G401 (cell line): ENCODE measurements around the gene RABEP2. TPM values are rescaled to one million over a fixed set of nuclear protein-coding genes. Genes with fewer than 3 reads are reported as not detected.
A peak's percentile ranks its signal among the peaks of the same experiment; 100 is the strongest.
"Not testable (repeated sequence)": the region's sequence is repeated elsewhere in the genome, so short reads cannot be mapped to it uniquely, and the experiment has no call there.

Source experiments
- DNase-seq: peaks from one replicate; pipeline ENCODE4 v3.0.0-alpha.2; 2015; ENCODE audit warnings: low spot score
- in situ Hi-C: cut with HindIII; loops from 2 replicates; pipeline ENCODE4 v1.10.0; 2016; ENCODE audit warnings: low sequenced_read_pairs, mixed read lengths
- total RNA-seq: library from RNA; depleted of rRNA; stranded (reverse); fragments of >200 nt; shearing (Covaris generic); gene quantifications from 2 replicates; pipeline ENCODE4 v1.2.3, GENCODE V29; 2014

RABEP2 gene
- total RNA-seq, 1 experiment from 2014 or later = 34.6 TPM

DNA sequence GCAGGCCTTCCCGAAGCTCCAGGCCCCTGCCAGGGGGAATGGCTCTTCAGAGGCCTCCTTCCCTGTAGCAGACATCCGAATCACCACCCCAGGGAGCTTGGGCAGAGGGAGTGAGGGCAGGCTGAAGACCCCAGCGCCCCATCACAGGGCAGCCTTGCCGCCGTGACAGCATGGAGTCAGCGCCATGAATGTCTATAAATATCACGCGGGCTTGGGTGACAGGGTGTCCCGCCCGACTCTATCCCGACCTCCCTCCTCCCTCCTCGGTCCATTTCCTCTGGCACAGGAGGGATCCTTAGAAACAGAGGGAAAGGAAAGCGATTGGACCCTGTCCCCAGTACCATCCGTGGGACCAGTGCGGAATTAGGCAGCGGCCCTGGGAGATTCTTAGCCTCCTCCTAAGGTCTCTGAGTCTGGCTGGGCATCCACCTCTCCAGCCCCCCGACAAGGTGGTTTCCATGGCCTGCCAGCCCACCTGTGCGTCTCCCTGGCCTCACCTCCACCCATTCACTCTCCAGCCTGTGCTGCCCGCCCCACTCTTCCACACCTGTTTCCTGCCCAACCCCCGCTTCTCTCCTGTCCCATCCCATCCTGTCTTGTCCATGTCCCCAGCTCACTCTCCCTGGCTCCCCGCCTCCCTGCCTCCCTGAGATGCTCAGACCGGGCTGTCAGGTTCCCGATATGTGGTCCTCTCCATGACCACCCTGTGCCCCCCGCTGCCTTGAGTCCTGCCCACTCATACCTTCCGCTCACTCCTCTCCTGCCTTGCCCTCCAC is 41.6 kb downstream of the RABEP2 start:
- DNase-seq = no peak
- in situ Hi-C loops = no loop called here

DNA sequence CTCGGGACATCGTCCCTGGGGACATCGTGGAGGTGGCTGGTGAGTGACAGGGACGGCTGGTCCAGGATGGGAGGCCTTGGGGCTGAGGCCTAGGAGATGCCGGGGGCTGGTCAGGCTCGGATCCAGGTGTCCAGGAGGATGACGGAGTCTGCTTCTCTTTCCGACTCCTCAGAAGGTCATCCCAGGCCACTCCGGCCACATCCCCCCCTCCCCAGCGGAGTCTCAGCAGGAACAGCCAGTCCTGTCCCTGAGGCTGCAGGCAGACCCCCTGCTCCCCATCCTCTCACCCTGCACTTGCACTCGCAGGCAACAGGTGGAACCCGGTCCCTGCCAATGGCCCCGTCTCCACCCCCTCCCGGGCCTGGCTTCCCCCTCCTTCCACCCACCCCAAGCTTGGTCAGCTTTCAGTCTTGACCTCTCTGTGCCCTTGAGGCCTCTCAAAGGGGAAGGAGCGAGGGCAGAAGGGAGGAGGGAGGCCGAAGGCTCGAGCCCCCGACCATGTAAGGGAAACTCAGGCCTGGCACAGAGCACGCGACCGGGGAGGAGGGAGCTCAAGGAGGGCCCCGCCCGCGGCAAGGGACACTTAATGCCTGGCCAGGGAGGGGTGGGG is 42.4 kb downstream of the RABEP2 start:
- no peak for DNase-seq
- in situ Hi-C loops = no loop called here

DNA sequence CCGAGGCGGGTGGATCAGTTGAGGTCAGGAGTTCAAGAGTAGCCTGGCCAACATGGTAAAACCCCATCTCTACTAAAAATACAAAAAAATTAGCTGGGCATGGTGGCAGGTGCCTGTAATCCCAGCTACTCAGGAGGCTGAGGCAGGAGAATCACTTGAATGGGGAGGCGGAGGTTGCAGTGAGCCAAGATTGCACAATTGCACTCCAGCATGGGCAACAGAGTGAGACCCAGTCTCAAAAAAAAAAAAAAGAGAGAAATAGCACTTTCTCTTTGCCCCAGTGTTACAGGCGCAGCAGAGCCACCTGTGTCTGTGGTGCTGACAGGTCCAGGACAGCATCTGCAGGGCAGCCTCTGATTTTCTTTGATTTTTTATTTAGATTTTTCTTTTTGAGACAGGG is 43.5 kb downstream of the RABEP2 start:
- DNase-seq, in situ Hi-C loops: not testable (repeated sequence)

DNA sequence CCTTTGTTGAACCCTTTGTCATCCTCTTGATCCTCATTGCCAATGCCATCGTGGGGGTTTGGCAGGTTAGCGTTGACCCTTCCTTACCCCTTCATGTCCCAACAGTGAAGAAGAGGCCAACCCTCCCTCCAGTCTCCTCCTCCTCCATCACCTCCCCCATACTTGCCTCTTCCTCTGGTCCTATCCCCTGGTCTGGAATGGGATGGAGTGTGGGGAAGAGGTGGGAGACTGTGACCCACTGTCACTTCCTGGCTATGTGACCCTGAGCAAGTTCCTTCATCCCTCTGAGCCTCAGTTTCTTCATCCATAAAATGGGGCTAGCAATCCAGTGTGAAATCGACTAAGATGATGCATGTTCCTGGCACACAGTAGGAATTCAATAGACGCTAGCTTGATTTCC is 44.1 kb downstream of the RABEP2 start:
- DNase-seq = no peak

DNA sequence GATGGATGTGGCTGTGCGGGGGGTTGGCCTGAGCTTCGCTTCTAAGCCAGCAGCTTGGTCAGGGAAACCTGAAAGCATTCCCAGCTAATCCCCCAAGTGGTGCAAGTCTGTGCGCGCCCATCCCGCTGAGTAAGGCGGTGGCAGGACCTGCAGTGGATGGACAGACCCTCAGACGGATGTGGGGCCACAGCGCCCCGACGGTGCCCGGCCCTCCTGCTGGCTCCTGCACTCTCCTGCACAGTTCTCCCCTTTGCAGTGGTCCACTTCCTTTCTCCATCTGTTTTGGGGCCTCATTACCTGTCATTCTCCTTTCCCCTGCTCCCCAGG is 44.5 kb downstream of the RABEP2 start:
- no peak for DNase-seq
- in situ Hi-C loops = no loop called here

More for the DNA sequence above, 44.1 kb downstream of the RABEP2 start:
- in situ Hi-C loops = no loop called here

DNA sequence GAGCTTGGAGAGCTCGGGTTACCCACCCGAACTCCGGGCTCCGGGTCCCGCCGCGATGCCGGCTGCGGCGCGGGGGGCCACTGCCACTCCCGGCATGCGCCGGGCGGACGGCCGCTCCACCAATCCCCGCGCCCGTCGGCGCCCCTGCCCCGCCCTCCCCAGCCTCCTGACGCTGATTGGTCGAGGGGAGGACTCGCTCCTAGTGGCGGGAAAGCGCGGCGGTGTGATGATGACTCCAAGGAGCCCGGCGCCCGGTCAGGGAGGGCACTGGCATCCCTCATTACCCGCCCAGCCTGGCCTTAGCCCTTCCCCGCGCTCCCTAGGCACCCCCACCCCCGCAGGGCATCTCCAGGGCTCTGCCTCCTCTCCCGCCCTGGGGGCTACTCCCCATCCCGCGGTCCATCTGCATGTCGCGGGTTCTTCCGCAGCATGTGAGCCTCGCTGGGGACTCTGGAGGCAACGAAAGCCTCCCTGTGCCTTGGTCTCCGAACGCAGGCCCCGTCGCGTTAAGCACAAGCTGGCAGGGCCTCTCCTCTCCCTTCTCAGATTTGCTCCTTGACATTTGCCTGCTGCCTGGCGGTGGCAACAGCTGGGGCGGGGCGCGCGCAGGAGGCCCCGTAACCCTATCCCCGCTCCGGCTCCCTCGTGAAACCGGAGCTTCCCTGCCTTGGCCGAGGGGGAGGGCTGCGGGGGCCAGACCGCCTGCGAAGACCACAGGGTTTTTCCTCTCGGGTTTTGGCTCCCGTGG is 45.0 kb downstream of the RABEP2 start:
- peak; percentile 85 for DNase-seq
- in situ Hi-C loops = no loop called here

DNA sequence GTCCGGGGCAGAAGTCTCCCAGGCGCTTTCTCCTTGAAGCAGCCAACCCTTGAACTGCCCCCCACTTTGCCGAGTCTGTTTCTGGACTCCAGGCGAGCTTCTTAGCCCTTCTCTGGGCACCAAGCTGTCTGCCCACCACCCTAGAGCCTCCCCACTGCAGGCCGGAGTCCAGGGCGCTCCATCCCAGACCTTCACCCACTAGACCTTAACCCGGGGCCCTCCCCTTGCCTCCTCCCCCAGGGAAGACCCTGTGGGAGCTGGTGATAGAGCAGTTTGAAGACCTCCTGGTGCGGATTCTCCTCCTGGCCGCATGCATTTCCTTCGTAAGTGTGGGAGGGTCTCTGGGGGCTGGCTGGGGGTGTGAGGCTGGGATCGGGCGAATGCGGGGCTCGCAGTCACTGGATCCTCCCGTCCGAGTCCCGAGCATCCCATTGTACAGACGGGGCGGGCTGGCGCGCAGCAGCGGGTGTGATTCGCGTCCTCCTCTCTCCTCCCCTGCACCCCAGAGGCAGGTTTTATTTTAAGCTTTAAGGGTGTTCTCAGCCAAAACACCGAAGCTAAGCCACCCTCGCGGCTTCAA is 45.7 kb downstream of the RABEP2 start:
- in situ Hi-C loops = no loop called here
- no peak for DNase-seq

DNA sequence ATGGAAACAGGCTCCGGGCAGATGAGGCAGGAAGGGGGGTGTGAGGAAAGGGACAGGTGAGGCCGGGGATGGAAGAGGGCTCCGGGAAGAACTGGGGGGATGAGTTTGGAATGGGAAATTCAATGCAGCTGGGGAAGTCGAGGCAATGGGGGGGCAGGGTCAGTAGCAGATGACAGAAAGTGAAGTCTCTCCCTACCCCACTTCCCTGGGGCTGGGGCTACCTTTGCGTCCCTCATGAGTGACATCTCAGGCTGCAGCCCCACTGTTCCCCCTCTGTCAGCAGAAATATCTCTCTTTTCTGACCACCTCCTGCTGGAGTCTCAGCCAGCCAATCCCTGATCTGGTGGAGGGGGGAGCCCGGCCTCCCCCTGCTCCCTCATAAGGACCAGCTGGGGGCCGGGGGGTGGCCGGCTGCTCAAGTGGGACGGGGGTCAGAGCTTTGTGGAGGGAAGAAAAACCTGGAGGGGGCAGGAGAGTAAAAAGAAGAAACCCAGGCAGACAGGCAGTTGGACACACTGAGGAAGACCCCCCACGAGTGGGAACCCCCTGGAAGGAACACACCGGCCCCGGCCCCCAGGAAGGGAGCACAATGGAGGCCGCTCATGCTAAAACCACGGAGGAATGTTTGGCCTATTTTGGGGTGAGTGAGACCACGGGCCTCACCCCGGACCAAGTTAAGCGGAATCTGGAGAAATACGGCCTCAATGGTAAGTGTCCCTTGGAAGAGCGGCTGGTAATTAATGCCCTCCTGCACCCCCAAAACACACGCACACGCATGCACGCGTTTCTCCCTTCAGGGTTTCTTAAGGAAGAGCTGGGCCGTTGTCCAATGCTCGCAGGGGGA is 46.7 kb downstream of the RABEP2 start, which contains the start of gene ATP2A1:
ATP2A1 (plus strand) TSS at position 406 of the 844 bp plus-strand sequence; CDS start at position 590, 184 bp downstream.
- DNase-seq = no peak
- in situ Hi-C loops = no loop called here

DNA sequence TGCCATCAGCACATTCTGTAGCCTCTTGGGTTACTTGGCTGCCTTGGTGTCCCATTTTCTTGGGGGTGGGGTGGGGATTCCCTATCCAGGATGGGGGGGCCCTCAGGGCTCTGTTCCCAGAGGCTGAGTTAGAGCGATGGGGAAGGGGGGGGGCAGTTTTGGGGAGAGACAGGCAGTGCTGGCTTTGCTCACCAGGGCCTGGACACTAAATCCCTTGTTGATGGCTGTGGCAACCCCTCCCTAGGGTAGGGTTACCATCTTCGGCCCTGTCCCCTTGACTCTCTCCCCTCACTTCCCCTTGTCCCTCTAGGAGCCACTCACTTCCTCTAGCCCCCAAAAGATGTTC is 47.4 kb downstream of the RABEP2 start:
- in situ Hi-C loops = no loop called here
- DNase-seq = no peak

DNA sequence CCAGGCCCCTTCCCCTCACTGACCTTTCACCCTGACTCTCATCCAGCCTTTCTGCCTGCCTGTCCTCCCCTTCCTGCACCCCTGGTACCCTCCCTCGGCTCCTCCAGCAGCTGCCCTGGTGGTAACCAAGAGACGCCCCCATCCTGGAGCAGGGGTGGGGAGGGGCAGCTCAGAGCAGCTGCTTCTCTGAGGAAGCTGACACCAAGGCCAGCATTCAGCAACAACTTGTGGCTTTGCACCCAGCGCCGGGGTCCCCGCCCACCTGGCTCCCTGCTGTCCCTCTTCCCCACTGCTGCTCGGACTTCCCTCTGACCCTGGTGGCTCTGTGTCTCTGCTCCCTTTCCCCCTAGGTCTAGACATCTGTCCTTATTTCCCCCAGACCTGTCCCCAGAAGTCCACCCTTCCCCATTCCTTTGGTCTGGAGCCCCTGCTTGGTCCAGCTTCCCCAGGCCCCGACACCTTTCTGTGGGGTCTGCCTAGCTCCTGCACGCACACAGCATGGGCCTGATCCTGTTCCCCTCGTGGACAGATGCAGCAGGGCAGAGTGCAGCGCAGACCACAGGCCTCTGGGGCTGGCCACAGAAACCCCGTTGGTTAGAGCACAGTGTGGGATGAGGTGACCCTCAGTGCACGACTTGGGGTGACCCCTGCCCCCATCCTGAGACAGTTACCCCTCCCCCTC is 47.9 kb downstream of the RABEP2 start:
- in situ Hi-C loops = no loop called here
- DNase-seq = no peak

DNA sequence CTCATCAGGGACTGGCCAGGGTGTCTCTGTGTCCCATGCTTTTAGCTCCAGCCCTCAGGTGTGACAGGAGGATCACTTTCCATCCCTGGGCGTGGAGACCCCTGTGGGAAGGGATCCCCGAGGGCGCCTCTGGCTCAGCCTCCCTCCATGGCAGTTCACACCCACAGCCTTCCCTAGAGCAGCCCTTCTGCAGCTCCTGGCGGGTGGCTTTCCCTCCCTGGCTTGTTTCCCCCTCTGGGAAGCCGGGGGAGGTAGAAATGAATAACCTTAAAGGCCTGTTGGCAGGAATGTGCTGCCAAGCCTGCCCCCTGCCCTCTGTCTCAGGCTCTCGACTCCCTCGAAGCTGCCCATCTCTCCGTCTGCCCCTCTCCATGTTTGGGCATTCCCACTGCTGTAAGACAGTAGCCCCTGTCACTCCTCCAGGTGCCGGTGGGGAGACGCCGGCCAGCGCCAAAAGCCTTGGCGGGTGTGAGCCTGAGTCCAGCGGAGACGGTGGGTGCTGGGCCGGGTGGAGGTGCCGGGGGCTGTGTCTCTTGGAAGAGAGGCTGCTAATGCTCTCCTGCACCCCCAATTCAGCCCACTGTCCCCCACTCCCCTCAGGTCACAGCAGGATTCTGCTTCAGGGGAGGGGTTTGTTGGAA is 48.9 kb downstream of the RABEP2 start:
- in situ Hi-C loops = no loop called here
- DNase-seq = no peak

DNA sequence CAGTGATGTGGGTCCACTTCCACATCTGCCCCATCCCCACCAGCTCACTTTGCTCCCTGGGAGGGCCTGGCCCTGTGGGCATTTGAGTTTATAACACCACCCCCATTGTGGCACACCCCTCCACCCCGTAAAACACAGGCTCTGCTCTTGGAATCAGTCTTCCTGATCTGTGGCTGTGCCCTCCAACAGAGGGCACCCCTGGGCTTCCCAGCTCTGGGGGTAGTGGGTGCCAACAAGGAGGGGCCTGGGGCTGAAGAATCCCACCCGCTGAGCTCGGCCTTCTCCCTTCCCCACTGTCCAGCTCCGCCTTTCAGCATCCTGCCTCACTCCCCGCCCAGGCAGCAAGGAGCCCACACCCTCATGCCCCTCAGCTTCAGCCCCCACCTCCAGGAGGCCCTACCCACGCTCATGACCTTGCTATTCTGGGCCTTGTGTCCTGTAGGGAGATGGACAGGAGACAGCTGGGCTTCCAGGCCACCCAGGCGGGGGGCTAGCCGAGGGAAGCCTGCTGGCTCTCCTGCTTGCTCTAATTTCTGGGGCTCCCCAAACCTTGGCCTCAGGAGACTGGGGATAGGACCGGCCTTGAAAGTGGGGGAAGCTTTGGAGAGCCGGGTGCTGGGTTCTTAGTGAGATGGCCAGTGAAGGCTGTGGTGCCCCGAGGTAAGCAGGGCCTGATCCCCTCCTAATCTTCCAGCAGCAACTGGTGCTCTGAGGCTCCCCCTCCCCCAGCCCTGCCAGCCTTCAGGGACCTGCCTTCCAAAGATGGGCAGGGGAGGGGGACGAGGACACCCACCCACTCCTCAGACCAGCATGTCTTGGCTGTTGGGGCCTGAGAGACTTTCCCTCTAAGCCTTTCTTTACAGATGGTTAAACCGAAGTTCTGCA is 49.7 kb downstream of the RABEP2 start:
- in situ Hi-C loops = no loop called here

DNA sequence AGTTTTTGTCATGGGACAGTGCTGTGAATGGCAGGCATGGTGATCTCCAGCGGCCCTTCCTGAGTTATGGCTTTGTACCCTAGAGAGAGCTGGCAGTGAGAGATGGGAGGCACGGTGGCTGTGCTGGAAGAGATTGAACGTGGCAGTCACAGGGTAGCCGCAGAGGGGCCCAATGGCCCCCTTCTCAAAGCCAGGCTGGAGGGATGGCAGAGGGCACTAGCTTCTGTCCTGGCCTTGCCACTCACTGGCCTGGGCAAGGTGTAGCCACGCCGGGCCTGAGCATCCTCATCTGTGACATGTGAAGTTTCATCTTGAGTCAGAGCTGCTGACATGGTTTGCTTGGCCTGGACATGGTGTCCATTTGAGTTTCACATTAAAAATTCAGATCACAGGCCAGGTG is 50.6 kb downstream of the RABEP2 start:
- in situ Hi-C loops = no loop called here
- no peak for DNase-seq

More for the DNA sequence above, 49.7 kb downstream of the RABEP2 start:
- DNase-seq = no peak

DNA sequence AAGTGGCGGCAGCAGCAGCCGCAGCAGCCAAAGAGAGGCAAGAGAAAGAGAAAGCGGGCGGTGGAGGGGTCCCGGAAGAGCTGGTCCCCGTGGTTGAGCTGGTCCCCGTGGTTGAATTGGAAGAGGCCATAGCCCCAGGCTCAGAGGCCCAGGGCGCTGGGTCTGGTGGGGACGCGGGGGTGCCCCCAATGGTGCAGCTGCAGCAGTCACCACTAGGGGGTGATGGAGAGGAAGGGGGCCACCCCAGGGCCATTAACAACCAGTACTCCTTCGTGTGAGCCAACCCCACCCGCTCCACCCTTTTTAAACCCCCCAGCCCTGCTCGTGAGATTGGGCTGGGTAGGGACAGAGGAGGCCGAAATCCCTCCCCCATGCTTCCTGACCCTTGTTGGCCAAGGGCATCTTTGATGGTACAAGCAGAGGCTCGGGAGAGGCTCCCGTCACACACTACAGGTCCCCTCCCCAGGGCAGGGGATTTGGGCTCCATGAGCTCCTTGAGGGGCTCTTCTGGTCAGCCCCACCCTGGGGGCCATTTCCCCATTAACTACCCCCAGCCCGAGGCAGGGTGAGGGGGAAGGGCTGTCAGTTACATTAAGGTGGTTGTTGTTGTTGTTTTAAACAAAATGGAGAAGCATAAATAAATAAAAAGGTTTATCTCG is 51.4 kb downstream of the RABEP2 start:
- in situ Hi-C loops = no loop called here
- DNase-seq = no peak

DNA sequence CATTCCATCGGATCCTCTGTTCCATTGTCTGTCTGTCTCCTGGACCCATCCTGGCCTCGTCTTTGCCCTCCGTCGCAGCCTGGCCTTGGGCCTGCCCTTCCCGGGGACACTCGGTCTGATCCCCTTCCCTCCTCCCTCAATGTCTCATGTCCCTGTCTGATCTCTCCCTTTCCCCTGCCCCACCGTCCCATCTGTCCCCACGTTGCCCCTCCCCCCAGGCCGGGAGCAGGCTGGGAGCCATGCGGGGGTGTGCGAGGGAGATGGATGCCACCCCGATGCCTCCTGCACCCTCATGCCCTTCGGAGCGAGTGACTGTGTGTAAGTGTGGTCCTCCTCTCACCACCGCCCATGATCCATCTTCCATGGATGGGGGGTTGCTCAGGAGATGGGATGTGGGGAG is 52.1 kb downstream of the RABEP2 start:
- in situ Hi-C loops = no loop called here
- DNase-seq = no peak

DNA sequence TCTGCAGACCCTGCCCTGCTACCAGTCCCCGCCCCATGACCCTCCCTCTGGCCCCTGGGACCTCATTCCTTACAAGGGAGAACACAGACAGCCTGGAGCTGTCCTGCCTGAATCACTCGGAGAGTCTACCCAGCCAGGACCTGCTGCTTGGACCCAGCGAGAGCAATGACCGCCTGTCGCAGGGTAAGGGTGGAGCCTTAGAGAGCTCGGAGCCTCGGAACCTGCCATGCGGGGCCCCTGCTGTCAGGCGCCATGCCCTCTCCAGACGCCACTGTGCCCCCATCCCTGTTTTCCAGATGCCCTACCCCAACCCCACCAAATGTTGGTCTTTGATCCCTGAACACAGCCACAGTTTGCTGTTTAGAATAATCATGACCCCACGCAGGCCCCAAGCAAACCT is 55.8 kb downstream of the RABEP2 start:
- no peak for DNase-seq
- in situ Hi-C loops = no loop called here

DNA sequence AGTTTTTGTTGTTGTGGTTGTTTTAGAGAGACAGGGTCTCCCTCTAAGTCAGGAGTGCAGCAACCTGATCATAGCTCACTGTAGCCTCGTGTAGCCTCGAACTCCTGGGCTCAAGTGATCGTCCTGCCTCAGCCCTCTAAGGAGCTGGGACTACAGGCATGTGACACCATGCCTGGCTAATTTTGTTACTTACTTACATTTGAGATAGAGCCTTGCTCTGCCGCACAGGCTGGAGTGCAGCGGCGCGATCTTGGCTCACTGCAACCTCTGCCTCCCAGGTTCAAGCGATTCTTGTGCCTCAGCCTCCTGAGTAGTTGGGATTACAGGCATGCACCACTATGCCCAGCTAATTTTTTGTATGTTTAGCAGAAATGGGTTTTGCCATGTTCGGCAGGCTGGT is 57.4 kb downstream of the RABEP2 start:
- DNase-seq, in situ Hi-C loops: not testable (repeated sequence)
